ENCODE results near the gene NECTIN1.

NECTIN1 gene

DNA sequence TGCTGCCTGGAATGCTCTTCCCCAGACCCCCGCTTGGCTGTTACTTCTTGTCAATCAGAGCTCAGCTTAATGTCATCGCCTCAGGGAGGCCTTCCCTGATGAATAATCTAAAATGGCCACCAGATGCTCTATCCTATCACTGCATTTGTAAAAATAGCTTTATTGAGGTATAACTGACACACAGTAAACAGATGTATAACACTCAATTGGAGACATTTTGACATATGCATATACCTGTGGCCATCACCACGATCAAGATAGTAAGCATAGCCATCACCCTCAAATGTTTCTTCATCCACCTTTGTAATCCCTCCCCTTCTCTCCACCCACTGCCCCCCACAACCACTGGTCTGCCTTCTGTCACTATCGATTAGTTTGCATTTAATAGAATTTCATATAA is 36.6 kb upstream of the NECTIN1 start:
- H3K4me3 ChIP-seq (ENCODE audit: low read length), result no peak overlapping the region
- H3K9ac ChIP-seq (ENCODE audit: low read length), result no peak overlapping the region
- H2AFZ ChIP-seq (ENCODE audit: low read length), result no peak overlapping the region
- no peaks in the 10 kb centered on the region for H3F3A ChIP-seq (ENCODE audit: insufficient read depth, low read length)
- no peak for DNase-seq
- H3K4me2 ChIP-seq (ENCODE audit: low read depth, low read length), result no peak overlapping the region
- no peaks in the 10 kb centered on the region for H3K4me1 ChIP-seq (ENCODE audit: low read length)
- H3K9me2 ChIP-seq (replicated peaks; ENCODE audit: insufficient read depth, low read length), result no peaks in the 10 kb centered on the region
- TF ChIP-seq EZH2phosphoT487 (IDR thresholded peaks at IDR 0.05; ENCODE audit: low read length) (no peak), EZH2 (optimal IDR thresholded peaks at IDR 0.05; ENCODE audit: low read depth, low read length) (no peak)
- TF ChIP-seq, protein P1, sequence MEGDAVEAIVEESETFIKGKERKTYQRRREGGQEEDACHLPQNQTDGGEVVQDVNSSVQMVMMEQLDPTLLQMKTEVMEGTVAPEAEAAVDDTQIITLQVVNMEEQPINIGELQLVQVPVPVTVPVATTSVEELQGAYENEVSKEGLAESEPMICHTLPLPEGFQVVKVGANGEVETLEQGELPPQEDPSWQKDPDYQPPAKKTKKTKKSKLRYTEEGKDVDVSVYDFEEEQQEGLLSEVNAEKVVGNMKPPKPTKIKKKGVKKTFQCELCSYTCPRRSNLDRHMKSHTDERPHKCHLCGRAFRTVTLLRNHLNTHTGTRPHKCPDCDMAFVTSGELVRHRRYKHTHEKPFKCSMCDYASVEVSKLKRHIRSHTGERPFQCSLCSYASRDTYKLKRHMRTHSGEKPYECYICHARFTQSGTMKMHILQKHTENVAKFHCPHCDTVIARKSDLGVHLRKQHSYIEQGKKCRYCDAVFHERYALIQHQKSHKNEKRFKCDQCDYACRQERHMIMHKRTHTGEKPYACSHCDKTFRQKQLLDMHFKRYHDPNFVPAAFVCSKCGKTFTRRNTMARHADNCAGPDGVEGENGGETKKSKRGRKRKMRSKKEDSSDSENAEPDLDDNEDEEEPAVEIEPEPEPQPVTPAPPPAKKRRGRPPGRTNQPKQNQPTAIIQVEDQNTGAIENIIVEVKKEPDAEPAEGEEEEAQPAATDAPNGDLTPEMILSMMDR (IDR thresholded peaks at IDR 0.05; ENCODE audit: low read length), result no peak
- H3K27me3 ChIP-seq (replicated peaks; ENCODE audit: insufficient read depth, low read length), result peaks cover 28% of the 10 kb centered on the region
- H3K27ac ChIP-seq (ENCODE audit: low read length), result no peak overlapping the region
- no peaks in the 10 kb centered on the region for H3K9me3 ChIP-seq (replicated peaks; ENCODE audit: insufficient read depth, low read length)
- H4K20me1 ChIP-seq (ENCODE audit: insufficient read depth, low read length), result no peaks in the 10 kb centered on the region
- no peaks in the 10 kb centered on the region for H3K36me3 ChIP-seq (replicated peaks; ENCODE audit: insufficient read depth, low read length)
- H3K79me2 ChIP-seq (ENCODE audit: low read length), result no peaks in the 10 kb centered on the region

- no peaks in the 10 kb centered on the region for H3K4me1 ChIP-seq (ENCODE audit: low read length)
- no peak overlapping the region for H2AFZ ChIP-seq (ENCODE audit: low read length)
- no peak overlapping the region for H3K4me2 ChIP-seq (ENCODE audit: low read depth, low read length)
- no peaks in the 10 kb centered on the region for H4K20me1 ChIP-seq (ENCODE audit: insufficient read depth, low read length)
- no peak for TF ChIP-seq EZH2phosphoT487 (IDR thresholded peaks at IDR 0.05; ENCODE audit: low read length)
- no peak for TF ChIP-seq EZH2 (optimal IDR thresholded peaks at IDR 0.05; ENCODE audit: low read depth, low read length)
- TF ChIP-seq, protein P1 (IDR thresholded peaks at IDR 0.05; ENCODE audit: low read length), result no peak
- H3K27ac ChIP-seq (ENCODE audit: low read length), result no peak overlapping the region
- no peaks in the 10 kb centered on the region for H3K79me2 ChIP-seq (ENCODE audit: low read length)
- H3K4me3 ChIP-seq (ENCODE audit: low read length), result no peak overlapping the region
- H3K9me2 ChIP-seq (replicated peaks; ENCODE audit: insufficient read depth, low read length), result no peaks in the 10 kb centered on the region
- H3K36me3 ChIP-seq (replicated peaks; ENCODE audit: insufficient read depth, low read length), result no peaks in the 10 kb centered on the region
- H3K27me3 ChIP-seq (replicated peaks; ENCODE audit: insufficient read depth, low read length), result peaks cover 28% of the 10 kb centered on the region
- H3K9ac ChIP-seq (ENCODE audit: low read length), result no peak overlapping the region
- no peaks in the 10 kb centered on the region for H3F3A ChIP-seq (ENCODE audit: insufficient read depth, low read length)
- H3K9me3 ChIP-seq (replicated peaks; ENCODE audit: insufficient read depth, low read length), result no peaks in the 10 kb centered on the region
- no peak for DNase-seq
Measured at GRCh38 chr11:119764108-119764868, 35.3 kb upstream of the NECTIN1 start.

DNA sequence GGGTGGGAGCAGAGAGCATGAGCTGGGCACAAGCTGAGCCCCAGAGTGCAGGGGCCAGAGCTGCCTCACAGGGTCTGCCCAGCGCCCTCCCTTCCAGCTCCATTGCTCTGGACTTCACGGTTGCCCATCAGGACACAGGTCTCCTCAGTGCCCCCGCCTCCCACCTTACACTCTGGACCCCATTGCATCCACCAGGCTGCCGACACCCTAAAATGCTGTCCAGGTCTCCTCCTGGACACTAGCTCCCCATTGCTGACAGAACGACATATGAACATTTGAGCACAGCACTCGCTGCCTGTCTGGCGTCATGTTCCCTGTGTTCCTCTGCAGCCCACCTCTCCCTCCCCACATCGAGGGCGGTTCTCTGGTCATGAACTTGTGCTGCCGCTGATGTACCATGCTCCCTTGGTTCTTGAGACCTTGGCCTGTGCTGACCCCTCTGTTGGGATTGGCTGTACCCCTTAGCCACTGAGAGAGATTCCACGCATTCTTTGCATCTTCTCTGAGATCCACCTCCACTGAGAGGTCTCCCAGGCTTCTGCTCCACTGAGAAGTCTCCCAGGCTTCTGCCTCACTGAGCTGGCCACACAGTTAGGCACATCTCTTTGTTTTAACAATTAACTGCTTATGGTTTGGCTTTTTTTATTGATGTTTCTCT is 34.2 kb upstream of the NECTIN1 start:
- Histone ChIP-seq H3K79me2 (ENCODE audit: low read length) (no peaks in the 10 kb centered on the region), H3K4me3 (ENCODE audit: low read length) (no peak overlapping the region)
- TF ChIP-seq, protein P1 (IDR thresholded peaks at IDR 0.05; ENCODE audit: low read length), result no peak
- no peak for TF ChIP-seq EZH2 (optimal IDR thresholded peaks at IDR 0.05; ENCODE audit: low read depth, low read length)
- TF ChIP-seq EZH2phosphoT487 (IDR thresholded peaks at IDR 0.05; ENCODE audit: low read length), result no peak

More for the DNA sequence above, 34.2 kb upstream of the NECTIN1 start:
- no peaks in the 10 kb centered on the region for H3F3A ChIP-seq (ENCODE audit: insufficient read depth, low read length)
- H4K20me1 ChIP-seq (ENCODE audit: insufficient read depth, low read length), result no peaks in the 10 kb centered on the region
- H2AFZ ChIP-seq (ENCODE audit: low read length), result no peak overlapping the region
- no peak overlapping the region for H3K9ac ChIP-seq (ENCODE audit: low read length)
- H3K9me3 ChIP-seq (replicated peaks; ENCODE audit: insufficient read depth, low read length), result no peaks in the 10 kb centered on the region
- no peaks in the 10 kb centered on the region for H3K4me1 ChIP-seq (ENCODE audit: low read length)
- DNase-seq, result no peak
- no peaks in the 10 kb centered on the region for H3K36me3 ChIP-seq (replicated peaks; ENCODE audit: insufficient read depth, low read length)
- H3K27ac ChIP-seq (ENCODE audit: low read length), result no peak overlapping the region
- no peak overlapping the region for H3K4me2 ChIP-seq (ENCODE audit: low read depth, low read length)
- H3K9me2 ChIP-seq (replicated peaks; ENCODE audit: insufficient read depth, low read length), result no peaks in the 10 kb centered on the region
- peaks cover 28% of the 10 kb centered on the region for H3K27me3 ChIP-seq (replicated peaks; ENCODE audit: insufficient read depth, low read length)

Measured in MM.1S (cell line).